GM12878 (cell line): Measurements from ENCODE around the gene TPST1. TPM values are rescaled to one million over a fixed set of nuclear protein-coding genes. Genes with fewer than 3 reads are reported as not detected.

Source experiments
- ATAC-seq: fragments of 200-7000 bp; cut with Tn5 transposase; 3 replicates; pipeline ENCODE4 v1.9.1; 2020; ENCODE audit warnings: mild to moderate bottlenecking, moderate library complexity
- BruUV-seq: library from RNA; stranded (reverse); fragments of 400-500 nt; replicated peaks from 2 replicates; lab custom pipeline; 2021; lab: Mats Ljungman, UMichigan
- CTCF ChIA-PET: fragments of 300-600 bp; sonication (Branson Sonifier 250); formaldehyde crosslinking; extraction: SDS; loops from one replicate; lab custom pipeline; 2021; ENCODE audit warnings: inconsistent platforms; lab: Yijun Ruan, JAX
- POLR2A ChIA-PET: fragments of 350-600 bp; formaldehyde crosslinking; extraction: SDS; loops from one replicate; lab custom pipeline; 2021; ENCODE audit warnings: inconsistent platforms; lab: Charles Lee
- RAD21 ChIA-PET: fragments of 300-600 bp; sonication (Branson Sonifier 250); formaldehyde crosslinking; loops from one replicate; lab custom pipeline; 2023; ENCODE audit warnings: antibody characterized with exemption; ENCODE audit not compliant: unreplicated experiment; lab: Charles Lee
- SMC1A ChIA-PET: fragments of 300-600 bp; sonication (Branson Sonifier 250); formaldehyde crosslinking; loops from one replicate; lab custom pipeline; 2023; ENCODE audit not compliant: unreplicated experiment, uncharacterized antibody; lab: Charles Lee
- DNase-seq: peaks from one replicate; pipeline ENCODE4 v3.0.0-alpha.2; 2011; ENCODE audit warnings: low read depth, low spot score
- FAIRE-seq: peaks from 3 replicates; lab custom pipeline; 2011; peaks lifted over from hg19 to GRCh38; lab: Jason Lieb, UNC
- H2AFZ ChIP-seq: 2 replicates; pipeline ENCODE4 v1.6.0; 2011; ENCODE audit warnings: low read depth, low read length, control low read depth; ENCODE audit not compliant: control insufficient read depth
- H3K27ac ChIP-seq: 2 replicates; pipeline ENCODE4 v1.5.1; 2011; ENCODE audit warnings: control low read depth; ENCODE audit not compliant: control insufficient read depth, insufficient read depth
- H3K27me3 ChIP-seq, 2 experiments: replicated peaks in 1 of 2; 2 replicates each; pipeline versions ENCODE4 v1.6.0 to v1.6.1; 2011; ENCODE audit warnings: low read length in 1 of 2; ENCODE audit not compliant: control insufficient read depth in 2 of 2, insufficient read depth in 2 of 2
- H3K36me3 ChIP-seq, 2 experiments: 2 replicates each; pipeline ENCODE4 v1.5.1; 2011; ENCODE audit warnings: low read length in 1 of 2; ENCODE audit not compliant: control insufficient read depth in 2 of 2, insufficient read depth in 2 of 2
- H3K4me1 ChIP-seq: 2 replicates; pipeline ENCODE4 v1.6.1; 2011; ENCODE audit warnings: mild to moderate bottlenecking, low read length, moderate library complexity, mixed read lengths; ENCODE audit not compliant: control insufficient read depth, insufficient read depth
- H3K4me2 ChIP-seq: 2 replicates; pipeline ENCODE4 v1.6.0; 2011; ENCODE audit warnings: control low read depth; ENCODE audit not compliant: control insufficient read depth, insufficient read depth
- H3K4me3 ChIP-seq: fragments of 200-600 bp; sonication (generic); 2 replicates; pipeline ENCODE4 v1.5.1; 2016
- H3K79me2 ChIP-seq: 2 replicates; pipeline ENCODE4 v1.6.0; 2011; ENCODE audit warnings: low read length; ENCODE audit not compliant: control insufficient read depth, insufficient read depth
- H3K9ac ChIP-seq: 2 replicates; pipeline ENCODE4 v1.8.0; 2011; ENCODE audit warnings: low read length, control low read depth, mixed read lengths; ENCODE audit not compliant: control insufficient read depth, insufficient read depth
- H3K9me3 ChIP-seq: replicated peaks from 3 replicates; pipeline ENCODE4 v1.5.1; 2011; ENCODE audit warnings: mild to moderate bottlenecking, low read length; ENCODE audit not compliant: control insufficient read depth, insufficient read depth
- H4K20me1 ChIP-seq: 2 replicates; pipeline ENCODE4 v1.6.0; 2011; ENCODE audit not compliant: control insufficient read depth, insufficient read depth
- E2F8 ChIP-seq: fragments of 450-650 bp; IDR thresholded peaks from 2 replicates; pipeline ENCODE4 v1.6.1; 2018; ENCODE audit warnings: mild to moderate bottlenecking, low read depth, moderate library complexity; ENCODE audit not compliant: partially characterized antibody
- MTA3 ChIP-seq: IDR thresholded peaks from 2 replicates; pipeline ENCODE4 v1.6.1; 2012; ENCODE audit warnings: low read length, inconsistent platforms, borderline replicate concordance
- NKRF ChIP-seq: fragments of 450-650 bp; conservative IDR thresholded peaks from 2 replicates; pipeline ENCODE4 v1.6.1; 2017; ENCODE audit warnings: mild to moderate bottlenecking, moderate library complexity
- RELA ChIP-seq: fragments of 450-650 bp; IDR thresholded peaks from 2 replicates; pipeline ENCODE4 v1.8.0; 2014; ENCODE audit warnings: borderline replicate concordance; ENCODE audit not compliant: partially characterized antibody
- SUPT20H ChIP-seq: IDR thresholded peaks from 2 replicates; pipeline ENCODE4 v1.6.1; 2011; ENCODE audit warnings: low read depth, mild to moderate bottlenecking, low read length, moderate library complexity, borderline replicate concordance; ENCODE audit not compliant: control insufficient read depth
- YBX1 ChIP-seq: fragments of 450-650 bp; IDR thresholded peaks from 2 replicates; pipeline ENCODE4 v1.6.1; 2016; ENCODE audit warnings: antibody characterized with exemption
- ZBED1 ChIP-seq: IDR thresholded peaks from 2 replicates; pipeline ENCODE4 v1.6.1; 2016; ENCODE audit warnings: borderline replicate concordance
- ZNF622 ChIP-seq: fragments of 450-650 bp; IDR thresholded peaks from 2 replicates; pipeline ENCODE4 v1.6.1; 2017; ENCODE audit warnings: mild to moderate bottlenecking, inconsistent platforms
- WGBS: methylation state at CpG from one replicate; pipeline ENCODE4 v1.1.6; 2016; ENCODE audit warnings: low lambda C conversion rate; ENCODE audit not compliant: insufficient replicate concordance, insufficient coverage; ENCODE audit errors: missing lambda C conversion rate; 5-methylcytosine and 5-hydroxymethylcytosine counted together
- in situ Hi-C: fragments of 300-500 bp; cut with MboI; formaldehyde crosslinking; loops from 9 replicates; pipeline ENCODE4 v1.14.3; 2018; ENCODE audit warnings: mixed read lengths
- intact Hi-C: fragments of 100-400 bp; cut with micrococcal nuclease; formaldehyde crosslinking; loops from one replicate; pipeline ENCODE4 v1.14.2; 2022; ENCODE audit not compliant: unreplicated experiment
- polyA plus RNA-seq, 11 experiments: library from polyadenylated mRNA; depleted of rRNA in 4 of 11; unstranded in 6 of 11; stranded (reverse) in 5 of 11; fragments of >200 nt; fragmentation: Nextera tagmentation in 4 of 11; fragmentation: Illumina TruSeq in 1 of 11; extraction: Ambion mirVana in 4 of 11; extraction: Trizol in 1 of 11; gene quantifications; 1 replicate in 1 of 11; 2 replicates in 10 of 11; pipeline versions ENCODE4 v1.2.1 to v1.2.3, GENCODE V29; 2011 to 2016; ENCODE audit warnings: inconsistent platforms in 2 of 11, missing spikeins in 2 of 11, low read depth in 1 of 11
- total RNA-seq, 4 experiments: library from RNA; depleted of rRNA in 3 of 4; stranded (reverse); fragments of >200 nt in 3 of 4; fragmentation: Illumina TruSeq in 1 of 4; extraction: Trizol in 1 of 4; gene quantifications; 2 replicates each; pipeline versions ENCODE4 v1.2.1 to v1.2.3, GENCODE V29; 2013 to 2021
- TF ChIP-seq, protein P1 (sequence below): IDR thresholded peaks from 2 replicates; pipeline ENCODE4 v1.6.1; 2011; ENCODE audit warnings: low read depth, low read length, improper control_type of control experiment, borderline replicate concordance

Gene TPST1
- total and polyA plus RNA-seq, 10 of the 15 experiments (the other 5 are each of a cell fraction or from before 2014, with no cell fraction given): 1.1 to 10.6 (median 7.5) TPM

DNA sequence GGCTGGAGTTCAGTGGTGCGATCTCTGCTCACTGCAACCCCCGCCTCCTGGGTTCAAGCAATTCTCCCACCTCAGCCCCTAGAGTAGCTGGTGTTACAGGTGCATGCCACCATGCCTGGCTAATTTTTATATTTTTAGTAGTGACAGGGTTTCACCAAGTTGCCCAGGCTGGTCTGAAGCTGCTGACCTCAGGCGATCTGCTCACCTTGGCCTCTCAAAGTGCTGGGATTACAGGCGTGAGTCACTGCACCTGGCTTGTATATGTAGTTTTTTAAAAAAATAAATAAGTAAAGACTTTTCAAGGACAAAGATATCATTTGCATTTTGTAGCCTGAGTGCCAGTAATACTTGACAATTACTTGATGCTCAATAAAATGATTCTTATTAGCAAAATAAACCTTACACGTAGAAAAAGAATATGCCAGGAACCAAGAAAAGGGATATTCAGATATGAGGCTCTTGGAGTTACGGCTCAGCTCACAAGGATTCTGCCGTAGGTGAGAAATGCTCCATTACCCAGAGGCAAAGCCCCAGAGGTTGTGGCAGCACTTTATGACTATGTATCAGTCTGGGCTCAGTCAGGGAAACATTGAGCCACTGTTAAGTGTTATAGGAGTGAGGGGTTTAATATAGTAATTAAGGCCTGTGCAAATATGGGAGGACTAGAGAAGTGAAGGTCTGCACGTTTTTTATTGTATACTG, 98.5 kb downstream of the TPST1 start:
- intact Hi-C loops: no loop called here
- CTCF ChIA-PET: interaction anchor here (1.4 kb wide), 1 partner anchor 13 kb away, joined by 4 read pairs; no protein-coding TSS in a partner anchor

More for the DNA sequence above, 98.5 kb downstream of the TPST1 start:
- FAIRE-seq (no peak), DNase-seq (no peak), ATAC-seq (no peak)
- H3K9ac ChIP-seq: no peak overlapping the region
- H3K79me2 ChIP-seq: no peaks in the 10 kb centered on the region
- TF ChIP-seq YBX1 (no peak), MTA3 (no peak), SUPT20H (no peak), ZNF622 (no peak), ZBED1 (no peak), RELA (no peak), E2F8 (no peak), NKRF (no peak)
- TF ChIP-seq, protein P1, sequence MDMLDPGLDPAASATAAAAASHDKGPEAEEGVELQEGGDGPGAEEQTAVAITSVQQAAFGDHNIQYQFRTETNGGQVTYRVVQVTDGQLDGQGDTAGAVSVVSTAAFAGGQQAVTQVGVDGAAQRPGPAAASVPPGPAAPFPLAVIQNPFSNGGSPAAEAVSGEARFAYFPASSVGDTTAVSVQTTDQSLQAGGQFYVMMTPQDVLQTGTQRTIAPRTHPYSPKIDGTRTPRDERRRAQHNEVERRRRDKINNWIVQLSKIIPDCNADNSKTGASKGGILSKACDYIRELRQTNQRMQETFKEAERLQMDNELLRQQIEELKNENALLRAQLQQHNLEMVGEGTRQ: no peak
- POLR2A ChIA-PET: no interaction called here
- RAD21 ChIA-PET: no interaction called here
- no peak overlapping the region for H3K27ac ChIP-seq
- H3K9me3 ChIP-seq: no peaks in the 10 kb centered on the region; the same call in 2 of the 3 replicates
- SMC1A ChIA-PET: no interaction called here
- no peaks in the 10 kb centered on the region for H4K20me1 ChIP-seq
- H3K27me3 ChIP-seq: no peaks in the 10 kb centered on the region
- BruUV-seq: no TSS peak
- H3K36me3 ChIP-seq: no peaks in the 10 kb centered on the region
- WGBS: 66% methylated on average over 8 of the region's 8 CpGs
- in situ Hi-C loops: no loop called here
- no peak overlapping the region for H3K4me3 ChIP-seq
- H3K4me2 ChIP-seq: no peak overlapping the region
- H2AFZ ChIP-seq: no peak overlapping the region
- H3K4me1 ChIP-seq: no peaks in the 10 kb centered on the region
